Gastrocnemius medialis (tissue), 4 donors: Measurements from ENCODE around the gene VASP.

Experiments used
- POLR2A ChIP-seq, 2 donors: fragments of 450-650 bp; IDR thresholded peaks; one replicate each; pipeline ENCODE4 v1.6.1; 2017; ENCODE audit warnings: antibody characterized with exemption in 2 of 2, mild to moderate bottlenecking in 2 of 2, moderate library complexity in 2 of 2
- TF ChIP-seq, protein P1 (sequence below), 5 experiments: fragments of 450-650 bp in 3 of 5; fragments of 200-600 bp in 2 of 5; sonication (generic) in 2 of 5; IDR thresholded peaks in 4 of 5; conservative IDR thresholded peaks in 1 of 5; 1 replicate in 4 of 5; 2 replicates in 1 of 5; pipeline ENCODE4 v1.5.1; 2016 to 2019; ENCODE audit warnings: antibody characterized with exemption in 5 of 5, mild to moderate bottlenecking in 3 of 5, moderate library complexity in 3 of 5

DNA sequence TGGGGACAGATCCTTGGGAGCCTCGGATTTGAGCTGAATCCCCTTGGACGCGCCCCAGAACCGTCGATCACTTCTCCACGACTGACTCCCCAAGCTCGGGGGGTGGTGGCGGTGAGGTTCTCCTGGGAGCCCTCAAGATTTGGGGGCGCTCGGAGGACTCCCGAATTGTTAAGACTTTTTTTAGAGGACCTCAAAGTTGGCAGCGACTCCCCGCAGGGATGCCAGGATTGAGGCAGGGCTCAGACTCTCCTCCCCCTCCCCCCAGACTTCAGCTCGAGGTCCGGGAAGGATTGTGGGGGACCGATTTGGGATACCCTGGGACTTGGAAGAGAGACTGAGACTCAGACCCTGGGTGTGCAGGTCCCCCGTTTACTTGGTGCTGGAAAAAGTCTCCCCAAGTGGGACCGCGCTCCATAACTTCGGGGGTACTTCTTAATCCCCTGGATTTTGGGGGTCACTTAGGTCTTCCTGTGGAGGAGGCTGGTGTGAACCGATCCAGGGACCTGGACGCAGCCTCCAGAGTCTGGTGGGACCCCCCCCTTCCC, 665 bp downstream of the VASP start:
- TF ChIP-seq POLR2A (IDR thresholded peaks at IDR 0.05), result no peak
- TF ChIP-seq, protein P1, sequence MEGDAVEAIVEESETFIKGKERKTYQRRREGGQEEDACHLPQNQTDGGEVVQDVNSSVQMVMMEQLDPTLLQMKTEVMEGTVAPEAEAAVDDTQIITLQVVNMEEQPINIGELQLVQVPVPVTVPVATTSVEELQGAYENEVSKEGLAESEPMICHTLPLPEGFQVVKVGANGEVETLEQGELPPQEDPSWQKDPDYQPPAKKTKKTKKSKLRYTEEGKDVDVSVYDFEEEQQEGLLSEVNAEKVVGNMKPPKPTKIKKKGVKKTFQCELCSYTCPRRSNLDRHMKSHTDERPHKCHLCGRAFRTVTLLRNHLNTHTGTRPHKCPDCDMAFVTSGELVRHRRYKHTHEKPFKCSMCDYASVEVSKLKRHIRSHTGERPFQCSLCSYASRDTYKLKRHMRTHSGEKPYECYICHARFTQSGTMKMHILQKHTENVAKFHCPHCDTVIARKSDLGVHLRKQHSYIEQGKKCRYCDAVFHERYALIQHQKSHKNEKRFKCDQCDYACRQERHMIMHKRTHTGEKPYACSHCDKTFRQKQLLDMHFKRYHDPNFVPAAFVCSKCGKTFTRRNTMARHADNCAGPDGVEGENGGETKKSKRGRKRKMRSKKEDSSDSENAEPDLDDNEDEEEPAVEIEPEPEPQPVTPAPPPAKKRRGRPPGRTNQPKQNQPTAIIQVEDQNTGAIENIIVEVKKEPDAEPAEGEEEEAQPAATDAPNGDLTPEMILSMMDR (IDR thresholded peaks at IDR 0.05 in 4 of 5, conservative IDR thresholded peaks at IDR 0.05 in 1 of 5), result no peak
